Measurements from ENCODE around the gene CDH26. TPM values are rescaled to one million over a fixed set of nuclear protein-coding genes. Genes with fewer than 3 reads are reported as not detected.
A peak's percentile ranks its signal among the peaks of the same experiment; 100 is the strongest.

CDH26 gene
- total and polyA plus RNA-seq, 4 experiments from 2014 or later = 0.55 to 4.4 (median 4.1) TPM; not detected in 1

- peaks cover 14 to 38% of the 10 kb centered on the region in 2 donors for H3K36me3 Mint-ChIP-seq
- no peaks in the 10 kb centered on the region for H3K9me3 Mint-ChIP-seq
- POLR2A ChIA-PET (ENCODE audit: partially characterized antibody) = interaction anchor here (0.7 to 3.3 kb wide), 9 partner anchors 8 to 1290 kb away, joined by 3 to 39 read pairs (median 4); partner anchors contain the start of gene STX16
- Histone ChIP-seq H3K27me3 (ENCODE audit: insufficient read depth, low read length) (no peaks in the 10 kb centered on the region), H3K4me1 (ENCODE audit: insufficient read depth, low read length) (peaks cover 52% of the 10 kb centered on the region), H3K9me3 (ENCODE audit: control insufficient read depth in 1 of 2, low read length in 2 of 2) (no peaks in the 10 kb centered on the region), H3K27ac (ENCODE audit: low read depth, low read length) (peak within 1 kb of the TSS; percentile 87), H3K36me3 (ENCODE audit: insufficient read depth, low read length) (peaks cover 22% of the 10 kb centered on the region), H3K4me3 (ENCODE audit: low read length in 2 of 2) (peak within 1 kb of the TSS; percentile 87 to 95)
- CTCF ChIA-PET (ENCODE audit: partially characterized antibody) = interaction anchor here (0.6 to 2.4 kb wide), 12 partner anchors 9 to 1289 kb away, joined by 3 to 19 read pairs (median 4); partner anchors contain the start of gene CDH26
- peak within 1 kb of the TSS; percentile 90 to 99 (median 97) for H3K4me3 Mint-ChIP-seq
- peak within 1 kb of the TSS; percentile 93 to 99 (median 97) for H3K27ac Mint-ChIP-seq
- no peaks in the 10 kb centered on the region for H3K27me3 Mint-ChIP-seq
- peaks cover 34 to 60% (median 46%) of the 10 kb centered on the region in 4 donors for H3K4me1 Mint-ChIP-seq
- intact Hi-C loops (cut with micrococcal nuclease) = loop anchor here (1.0 to 2.0 kb wide), 2 partner anchors 9 to 116 kb away; no protein-coding TSS in a partner anchor
- peak; percentile 87 to 90 (median 89) for DNase-seq
Observed at GRCh38 chr20:59940129-59940955, 17.9 kb upstream of the CDH26 start, which contains the start of the genes FAM217B and PPP1R3D. Gene FAM217B (plus strand): TSS chr20:59940389. CDS start chr20:59943944, 3,555 bp downstream. Gene PPP1R3D (minus strand): TSS chr20:59940305. CDS start chr20:59939931, 374 bp downstream.

GRCh38 chr20:59940956-59941294 lies 17.3 kb upstream of the CDH26 start:
- CTCF ChIA-PET (ENCODE audit: partially characterized antibody) = interaction anchor here (1.0 to 2.4 kb wide), 9 partner anchors 8 to 323 kb away, joined by 3 to 19 read pairs (median 4); partner anchors contain the start of gene CDH26
- peaks cover 20 to 41% of the 10 kb centered on the region in 2 donors for H3K36me3 Mint-ChIP-seq
- POLR2A ChIA-PET (ENCODE audit: partially characterized antibody) = interaction anchor here (0.7 to 3.3 kb wide), 7 partner anchors 9 to 1288 kb away, joined by 3 to 39 read pairs (median 4); no protein-coding TSS in a partner anchor

GRCh38 chr20:59942245-59942644 lies 16.0 kb upstream of the CDH26 start:
- peaks cover 21 to 46% of the 10 kb centered on the region in 2 donors for H3K36me3 Mint-ChIP-seq
- ChIA-PET POLR2A (ENCODE audit: partially characterized antibody) (no interaction called here), CTCF (ENCODE audit: partially characterized antibody) (interaction anchor here (0.9 kb wide), 1 partner anchor 320 kb away, joined by 3 read pairs; no protein-coding TSS in a partner anchor)
- DNase-seq = no peak
- Histone ChIP-seq H3K9me3 (ENCODE audit: control insufficient read depth in 1 of 2, low read length in 2 of 2) (no peaks in the 10 kb centered on the region), H3K27ac (ENCODE audit: low read depth, low read length) (no peak overlapping the region), H3K4me1 (ENCODE audit: insufficient read depth, low read length) (peaks cover 42% of the 10 kb centered on the region), H3K4me3 (ENCODE audit: low read length in 2 of 2) (no peak overlapping the region), H3K27me3 (ENCODE audit: insufficient read depth, low read length) (no peaks in the 10 kb centered on the region), H3K36me3 (ENCODE audit: insufficient read depth, low read length) (peaks cover 26% of the 10 kb centered on the region)
- peaks cover 28 to 47% (median 36%) of the 10 kb centered on the region in 4 donors for H3K4me1 Mint-ChIP-seq
- no peaks in the 10 kb centered on the region for H3K9me3 Mint-ChIP-seq
- no peaks in the 10 kb centered on the region for H3K27me3 Mint-ChIP-seq
- intact Hi-C loops (cut with micrococcal nuclease) = no loop called here
- peak overlapping the region in 5 of 8 donors; percentile 3 to 47 (median 21) for H3K4me3 Mint-ChIP-seq
- H3K27ac Mint-ChIP-seq = peak overlapping the region in 2 of 7 donors; percentile 15 to 93

More at GRCh38 chr20:59940956-59941294, 17.3 kb upstream of the CDH26 start:
- no peaks in the 10 kb centered on the region for H3K9me3 Mint-ChIP-seq
- peak overlapping the region; percentile 87 to 95 for H3K4me3 ChIP-seq (ENCODE audit: low read length in 2 of 2)
- H3K27ac Mint-ChIP-seq = peak overlapping the region; percentile 93 to 99 (median 97)
- peak overlapping the region; percentile 87 for H3K27ac ChIP-seq (ENCODE audit: low read depth, low read length)
- H3K4me1 Mint-ChIP-seq = peaks cover 35 to 54% (median 45%) of the 10 kb centered on the region in 4 donors
- H3K4me1 ChIP-seq (ENCODE audit: insufficient read depth, low read length) = peaks cover 52% of the 10 kb centered on the region
- intact Hi-C loops (cut with micrococcal nuclease) = loop anchor here (1.0 to 2.0 kb wide), 2 partner anchors 8 to 116 kb away; no protein-coding TSS in a partner anchor
- H3K27me3 ChIP-seq (ENCODE audit: insufficient read depth, low read length) = no peaks in the 10 kb centered on the region
- H3K9me3 ChIP-seq (ENCODE audit: control insufficient read depth in 1 of 2, low read length in 2 of 2) = no peaks in the 10 kb centered on the region
- H3K4me3 Mint-ChIP-seq = peak overlapping the region; percentile 90 to 99 (median 97)
- no peak for DNase-seq
- H3K36me3 ChIP-seq (ENCODE audit: insufficient read depth, low read length) = peaks cover 26% of the 10 kb centered on the region
- no peaks in the 10 kb centered on the region for H3K27me3 Mint-ChIP-seq

- CTCF ChIA-PET (ENCODE audit: partially characterized antibody) = interaction anchor here (1.0 to 10.7 kb wide), 2 partner anchors 10 to 113 kb away, joined by 4 to 120 read pairs; partner anchors contain the start of gene SYCP2
- H3K36me3 Mint-ChIP-seq = peaks cover 21 to 48% of the 10 kb centered on the region in 2 donors
- POLR2A ChIA-PET (ENCODE audit: partially characterized antibody) = interaction anchor here (2.2 kb wide), 1 partner anchor 11 kb away, joined by 6 read pairs; the partner anchor contains the start of gene SYCP2
Observed at GRCh38 chr20:59944726-59945125, 13.5 kb upstream of the CDH26 start.

GRCh38 chr20:59945175-59945574 lies 13.0 kb upstream of the CDH26 start:
- H3K27ac Mint-ChIP-seq = peak overlapping the region in 1 of 7 donors; percentile 68
- Histone ChIP-seq H3K4me1 (ENCODE audit: insufficient read depth, low read length) (peaks cover 31% of the 10 kb centered on the region), H3K4me3 (ENCODE audit: low read length in 2 of 2) (no peak overlapping the region), H3K36me3 (ENCODE audit: insufficient read depth, low read length) (peaks cover 26% of the 10 kb centered on the region), H3K9me3 (ENCODE audit: control insufficient read depth in 1 of 2, low read length in 2 of 2) (no peaks in the 10 kb centered on the region), H3K27ac (ENCODE audit: low read depth, low read length) (no peak overlapping the region), H3K27me3 (ENCODE audit: insufficient read depth, low read length) (no peaks in the 10 kb centered on the region)
- no peak for DNase-seq
- H3K27me3 Mint-ChIP-seq = no peaks in the 10 kb centered on the region
- ChIA-PET CTCF (ENCODE audit: partially characterized antibody) (interaction anchor here (10.7 kb wide), 1 partner anchor 10 kb away, joined by 120 read pairs; the partner anchor contains the start of gene SYCP2), POLR2A (ENCODE audit: partially characterized antibody) (interaction anchor here (2.2 kb wide), 1 partner anchor 11 kb away, joined by 6 read pairs; the partner anchor contains the start of gene SYCP2)
- H3K4me3 Mint-ChIP-seq = no peak overlapping the region
- H3K4me1 Mint-ChIP-seq = peaks cover 22 to 42% (median 28%) of the 10 kb centered on the region in 4 donors
- H3K36me3 Mint-ChIP-seq = peaks cover 21 to 45% of the 10 kb centered on the region in 2 donors
- intact Hi-C loops (cut with micrococcal nuclease) = loop anchor here (5.0 kb wide), 1 partner anchor 1942 kb away; no protein-coding TSS in a partner anchor
- H3K9me3 Mint-ChIP-seq = no peaks in the 10 kb centered on the region

More at GRCh38 chr20:59944726-59945125, 13.5 kb upstream of the CDH26 start:
- Mint-ChIP-seq H3K4me1 (peaks cover 22 to 42% (median 28%) of the 10 kb centered on the region in 4 donors), H3K9me3 (no peaks in the 10 kb centered on the region), H3K27me3 (no peaks in the 10 kb centered on the region), H3K4me3 (no peak overlapping the region), H3K27ac (peak overlapping the region in 6 of 7 donors; percentile 11 to 77 (median 46))
- H3K9me3 ChIP-seq (ENCODE audit: control insufficient read depth in 1 of 2, low read length in 2 of 2) = no peaks in the 10 kb centered on the region
- intact Hi-C loops (cut with micrococcal nuclease) = loop anchor here (5.0 kb wide), 1 partner anchor 1943 kb away; no protein-coding TSS in a partner anchor
- H3K4me3 ChIP-seq (ENCODE audit: low read length in 2 of 2) = no peak overlapping the region
- peaks cover 26% of the 10 kb centered on the region for H3K36me3 ChIP-seq (ENCODE audit: insufficient read depth, low read length)
- H3K4me1 ChIP-seq (ENCODE audit: insufficient read depth, low read length) = peaks cover 31% of the 10 kb centered on the region
- DNase-seq = no peak
- no peak overlapping the region for H3K27ac ChIP-seq (ENCODE audit: low read depth, low read length)
- no peaks in the 10 kb centered on the region for H3K27me3 ChIP-seq (ENCODE audit: insufficient read depth, low read length)

GRCh38 chr20:59945731-59946130 lies 12.5 kb upstream of the CDH26 start:
- Mint-ChIP-seq H3K4me1 (peaks cover 22 to 38% (median 26%) of the 10 kb centered on the region in 4 donors), H3K36me3 (peaks cover 21 to 41% of the 10 kb centered on the region in 2 donors), H3K27me3 (no peaks in the 10 kb centered on the region), H3K9me3 (no peaks in the 10 kb centered on the region), H3K27ac (peak overlapping the region in 3 of 7 donors; percentile 0 to 68 (median 23)), H3K4me3 (no peak overlapping the region)
- H3K4me1 ChIP-seq (ENCODE audit: insufficient read depth, low read length) = peaks cover 31% of the 10 kb centered on the region
- POLR2A ChIA-PET (ENCODE audit: partially characterized antibody) = interaction anchor here (1.2 kb wide), 1 partner anchor 110 kb away, joined by 3 read pairs; no protein-coding TSS in a partner anchor
- CTCF ChIA-PET (ENCODE audit: partially characterized antibody) = interaction anchor here (1.1 to 10.7 kb wide), 3 partner anchors 11 to 1076 kb away, joined by 3 to 120 read pairs (median 40); partner anchors contain the start of gene SYCP2
- H3K4me3 ChIP-seq (ENCODE audit: low read length in 2 of 2) = no peak overlapping the region
- H3K27me3 ChIP-seq (ENCODE audit: insufficient read depth, low read length) = no peaks in the 10 kb centered on the region
- H3K9me3 ChIP-seq (ENCODE audit: control insufficient read depth in 1 of 2, low read length in 2 of 2) = no peaks in the 10 kb centered on the region
- no peak for DNase-seq
- intact Hi-C loops (cut with micrococcal nuclease) = loop anchor here (5.0 kb wide), 1 partner anchor 1942 kb away; no protein-coding TSS in a partner anchor
- H3K27ac ChIP-seq (ENCODE audit: low read depth, low read length) = no peak overlapping the region
- peaks cover 26% of the 10 kb centered on the region for H3K36me3 ChIP-seq (ENCODE audit: insufficient read depth, low read length)

Data from CD4-positive, alpha-beta memory T cell (primary cell).